Ishikawa (cell line): ENCODE measurements around the gene AFP.

Source experiments
- EP300 ChIP-seq: IDR thresholded peaks from 2 replicates; pipeline ENCODE4 v1.6.1; 2012; ENCODE audit warnings: borderline replicate concordance
- FOXM1 ChIP-seq: IDR thresholded peaks from 2 replicates; pipeline ENCODE4 v1.6.1; 2012; ENCODE audit warnings: low read depth, borderline replicate concordance
- TAF1 ChIP-seq: IDR thresholded peaks from 2 replicates; pipeline ENCODE4 v1.6.1; 2012; ENCODE audit warnings: low read depth, mild to moderate bottlenecking
- YY1 ChIP-seq: IDR thresholded peaks from 2 replicates; pipeline ENCODE4 v1.6.1; 2012; ENCODE audit warnings: low read depth
- TF ChIP-seq, protein P1 (sequence below): IDR thresholded peaks from 2 replicates; pipeline ENCODE4 v1.6.1; 2012
- TF ChIP-seq, protein P2 (sequence below): IDR thresholded peaks from 2 replicates; pipeline ENCODE4 v1.6.1; 2012; ENCODE audit warnings: low read depth, mild to moderate bottlenecking
- TF ChIP-seq, protein P3 (sequence below): IDR thresholded peaks from 2 replicates; pipeline ENCODE4 v1.6.1; 2012

DNA sequence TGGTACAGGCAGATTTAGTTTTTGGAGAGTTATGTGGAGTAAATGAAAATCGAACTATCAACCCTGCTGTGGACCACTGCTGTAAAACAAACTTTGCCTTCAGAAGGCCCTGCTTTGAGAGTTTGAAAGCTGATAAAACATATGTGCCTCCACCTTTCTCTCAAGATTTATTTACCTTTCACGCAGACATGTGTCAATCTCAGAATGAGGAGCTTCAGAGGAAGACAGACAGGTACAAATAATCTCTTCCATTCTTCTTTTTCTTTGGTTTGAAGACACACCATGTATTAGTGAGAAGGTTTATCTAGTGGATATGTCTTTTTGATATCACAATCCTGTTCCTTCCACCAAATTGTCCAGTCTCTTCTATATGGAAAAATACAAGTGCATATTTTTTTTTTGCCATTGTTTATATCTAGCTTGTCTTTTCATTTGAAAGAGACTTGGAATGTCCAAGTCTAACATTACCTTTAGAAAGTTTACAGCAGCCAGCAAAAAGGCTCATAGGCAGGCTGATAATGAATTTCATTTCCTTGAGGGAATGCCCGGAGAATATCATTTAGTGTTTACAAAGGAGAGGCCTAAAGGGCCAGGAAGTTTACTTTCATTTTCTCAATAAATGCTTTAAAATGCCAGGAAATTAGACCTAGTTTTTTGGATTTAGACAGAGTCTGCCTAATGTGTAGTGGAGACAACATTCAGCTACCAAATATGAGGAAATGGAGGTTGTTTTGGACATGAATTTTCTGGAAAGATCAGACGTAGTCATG, 64.2 kb downstream of the AFP start:
- TF ChIP-seq YY1: no peak
- no peak for TF ChIP-seq EP300
- TF ChIP-seq, protein P1, sequence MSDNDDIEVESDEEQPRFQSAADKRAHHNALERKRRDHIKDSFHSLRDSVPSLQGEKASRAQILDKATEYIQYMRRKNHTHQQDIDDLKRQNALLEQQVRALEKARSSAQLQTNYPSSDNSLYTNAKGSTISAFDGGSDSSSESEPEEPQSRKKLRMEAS: no peak
- TF ChIP-seq, protein P2, sequence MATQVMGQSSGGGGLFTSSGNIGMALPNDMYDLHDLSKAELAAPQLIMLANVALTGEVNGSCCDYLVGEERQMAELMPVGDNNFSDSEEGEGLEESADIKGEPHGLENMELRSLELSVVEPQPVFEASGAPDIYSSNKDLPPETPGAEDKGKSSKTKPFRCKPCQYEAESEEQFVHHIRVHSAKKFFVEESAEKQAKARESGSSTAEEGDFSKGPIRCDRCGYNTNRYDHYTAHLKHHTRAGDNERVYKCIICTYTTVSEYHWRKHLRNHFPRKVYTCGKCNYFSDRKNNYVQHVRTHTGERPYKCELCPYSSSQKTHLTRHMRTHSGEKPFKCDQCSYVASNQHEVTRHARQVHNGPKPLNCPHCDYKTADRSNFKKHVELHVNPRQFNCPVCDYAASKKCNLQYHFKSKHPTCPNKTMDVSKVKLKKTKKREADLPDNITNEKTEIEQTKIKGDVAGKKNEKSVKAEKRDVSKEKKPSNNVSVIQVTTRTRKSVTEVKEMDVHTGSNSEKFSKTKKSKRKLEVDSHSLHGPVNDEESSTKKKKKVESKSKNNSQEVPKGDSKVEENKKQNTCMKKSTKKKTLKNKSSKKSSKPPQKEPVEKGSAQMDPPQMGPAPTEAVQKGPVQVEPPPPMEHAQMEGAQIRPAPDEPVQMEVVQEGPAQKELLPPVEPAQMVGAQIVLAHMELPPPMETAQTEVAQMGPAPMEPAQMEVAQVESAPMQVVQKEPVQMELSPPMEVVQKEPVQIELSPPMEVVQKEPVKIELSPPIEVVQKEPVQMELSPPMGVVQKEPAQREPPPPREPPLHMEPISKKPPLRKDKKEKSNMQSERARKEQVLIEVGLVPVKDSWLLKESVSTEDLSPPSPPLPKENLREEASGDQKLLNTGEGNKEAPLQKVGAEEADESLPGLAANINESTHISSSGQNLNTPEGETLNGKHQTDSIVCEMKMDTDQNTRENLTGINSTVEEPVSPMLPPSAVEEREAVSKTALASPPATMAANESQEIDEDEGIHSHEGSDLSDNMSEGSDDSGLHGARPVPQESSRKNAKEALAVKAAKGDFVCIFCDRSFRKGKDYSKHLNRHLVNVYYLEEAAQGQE: no peak
- no peak for TF ChIP-seq FOXM1
- TF ChIP-seq, protein P3, sequence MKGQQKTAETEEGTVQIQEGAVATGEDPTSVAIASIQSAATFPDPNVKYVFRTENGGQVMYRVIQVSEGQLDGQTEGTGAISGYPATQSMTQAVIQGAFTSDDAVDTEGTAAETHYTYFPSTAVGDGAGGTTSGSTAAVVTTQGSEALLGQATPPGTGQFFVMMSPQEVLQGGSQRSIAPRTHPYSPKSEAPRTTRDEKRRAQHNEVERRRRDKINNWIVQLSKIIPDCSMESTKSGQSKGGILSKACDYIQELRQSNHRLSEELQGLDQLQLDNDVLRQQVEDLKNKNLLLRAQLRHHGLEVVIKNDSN: no peak
- no peak for TF ChIP-seq TAF1
